Panc1 (cell line): ENCODE data around the gene MAB21L2. TPM values are rescaled to one million over a fixed set of nuclear protein-coding genes. Genes with fewer than 3 reads are reported as not detected.

Source experiments
- ATAC-seq: fragments of 200-7000 bp; cut with Tn5 transposase; 2 replicates; pipeline ENCODE4 v1.9.1; 2020; ENCODE audit warnings: mild to moderate bottlenecking, moderate library complexity
- BruUV-seq: library from RNA; stranded (reverse); fragments of 400-500 nt; replicated peaks from 2 replicates; lab custom pipeline; 2021; lab: Mats Ljungman, UMichigan
- CTCF ChIA-PET: fragments of 300-600 bp; sonication (Branson Sonifier 250); formaldehyde crosslinking; loops from one replicate; lab custom pipeline; 2022; ENCODE audit warnings: antibody characterized with exemption; lab: Charles Lee
- POLR2A ChIA-PET: fragments of 300-600 bp; sonication (Branson Sonifier 250); formaldehyde crosslinking; loops from one replicate; lab custom pipeline; 2022; ENCODE audit warnings: antibody characterized with exemption; lab: Charles Lee
- DNase-seq: peaks from one replicate; pipeline ENCODE4 v3.0.0-alpha.2; 2010; ENCODE audit warnings: low read depth, low spot score
- H3K27ac ChIP-seq: 2 replicates; pipeline ENCODE4 v1.5.1; 2011; ENCODE audit warnings: mild to moderate bottlenecking, low read length, inconsistent platforms
- H3K27me3 ChIP-seq: fragments of 200-500 bp; sonication (Bioruptor generic); 2 replicates; pipeline ENCODE4 v1.6.0; 2014; ENCODE audit warnings: low read length, inconsistent platforms; ENCODE audit not compliant: control insufficient read depth, insufficient read depth
- H3K36me3 ChIP-seq: fragments of 200-500 bp; sonication (Bioruptor generic); 2 replicates; pipeline ENCODE4 v1.5.1; 2014; ENCODE audit warnings: inconsistent platforms, mild to moderate bottlenecking, low read length, moderate library complexity; ENCODE audit not compliant: control insufficient read depth, insufficient read depth
- H3K4me1 ChIP-seq: 2 replicates; pipeline ENCODE4 v1.5.1; 2011; ENCODE audit warnings: inconsistent platforms, mild to moderate bottlenecking, low read length, moderate library complexity; ENCODE audit not compliant: control insufficient read depth, insufficient read depth
- H3K4me3 ChIP-seq, 2 experiments: 2 replicates each; pipeline ENCODE4 v1.5.1; 2011 to 2012; ENCODE audit warnings: low read depth in 2 of 2, low read length in 2 of 2, mild to moderate bottlenecking in 2 of 2, inconsistent platforms in 1 of 2, moderate library complexity in 1 of 2
- H3K9me3 ChIP-seq: fragments of 200-500 bp; sonication (Bioruptor generic); 2 replicates; pipeline ENCODE4 v1.5.1; 2014; ENCODE audit warnings: low read depth, mild to moderate bottlenecking, inconsistent platforms, low read length, moderate library complexity; ENCODE audit not compliant: control insufficient read depth, insufficient read depth
- POLR2AphosphoS5 ChIP-seq: IDR thresholded peaks from 2 replicates; pipeline ENCODE4 v1.6.1; 2012; ENCODE audit warnings: mild to moderate bottlenecking, low read depth, low read length, moderate library complexity
- SIN3A ChIP-seq: IDR thresholded peaks from 2 replicates; pipeline ENCODE4 v1.6.1; 2012; ENCODE audit warnings: low read depth, mild to moderate bottlenecking, low read length, moderate library complexity, borderline replicate concordance; ENCODE audit not compliant: insufficient read depth
- TCF7L2 ChIP-seq: IDR thresholded peaks from 2 replicates; pipeline ENCODE4 v1.6.1; 2011; ENCODE audit warnings: mild to moderate bottlenecking, low read depth, low read length, inconsistent platforms
- in situ Hi-C: cut with HindIII; loops from 2 replicates; pipeline ENCODE4 v1.10.0; 2016; ENCODE audit warnings: low sequenced_read_pairs, low pct_unique_long_range_greater_than_20kb
- intact Hi-C: fragments of 100-400 bp; cut with micrococcal nuclease; formaldehyde crosslinking; loops from one replicate; pipeline ENCODE4 v1.10.0; 2022; ENCODE audit not compliant: unreplicated experiment
- total RNA-seq: library from RNA; stranded (reverse); gene quantifications from one replicate; pipeline ENCODE4 v1.2.1, GENCODE V29; 2021; ENCODE audit not compliant: unreplicated experiment
- TF ChIP-seq, protein P1 (sequence below): fragments of 450-650 bp; IDR thresholded peaks from 2 replicates; pipeline ENCODE4 v1.5.1; 2017; ENCODE audit warnings: mild to moderate bottlenecking
- TF ChIP-seq, protein P2 (sequence below), 2 experiments: IDR thresholded peaks; 2 replicates each; pipeline ENCODE4 v1.6.1; 2011 to 2012; ENCODE audit warnings: low read depth in 2 of 2, control low read depth in 1 of 2, low read length in 1 of 2, mild to moderate bottlenecking in 1 of 2, moderate library complexity in 1 of 2; ENCODE audit not compliant: insufficient read depth in 1 of 2

MAB21L2 gene
- total RNA-seq, 1 experiment from 2014 or later, result not detected

DNA sequence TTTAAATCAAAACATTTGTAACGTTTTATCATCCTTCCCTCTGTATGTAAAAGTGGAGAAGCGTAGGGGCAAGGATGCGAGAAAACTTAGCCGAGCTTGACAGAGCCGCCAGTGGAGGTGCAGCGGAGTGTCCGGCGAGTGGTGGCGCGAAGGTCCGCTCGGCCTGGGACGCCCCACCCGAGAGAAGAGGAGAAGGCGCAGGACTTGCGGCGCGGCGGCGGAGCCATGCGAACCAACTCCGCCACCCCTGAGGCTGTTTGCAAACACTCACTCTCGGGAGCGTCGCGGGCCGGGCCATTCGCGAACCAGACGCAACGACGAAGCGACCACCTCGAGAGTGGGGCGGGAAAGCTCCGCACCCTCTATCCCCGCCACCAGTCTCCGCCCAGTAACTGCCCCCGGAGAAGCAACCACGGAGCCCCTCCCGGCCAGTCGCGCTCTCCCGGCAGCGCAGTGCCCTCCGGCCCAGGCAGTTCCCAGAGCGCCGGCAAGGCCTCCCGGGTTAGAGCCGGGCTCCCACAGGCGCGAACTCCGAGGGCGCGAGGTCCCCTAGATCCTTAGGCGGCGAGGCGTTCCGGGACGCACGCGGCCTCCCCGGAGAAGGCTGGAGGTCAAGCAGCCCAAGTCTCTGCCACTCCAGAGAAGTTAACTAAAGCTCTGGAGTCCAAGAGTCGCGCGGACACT, 2.3 kb upstream of the MAB21L2 start:
- ChIA-PET CTCF (interaction anchor here (0.5 kb wide), 1 partner anchor 207 kb away, joined by 5 read pairs; no protein-coding TSS in a partner anchor), POLR2A (no interaction called here)
- TF ChIP-seq, protein P1, sequence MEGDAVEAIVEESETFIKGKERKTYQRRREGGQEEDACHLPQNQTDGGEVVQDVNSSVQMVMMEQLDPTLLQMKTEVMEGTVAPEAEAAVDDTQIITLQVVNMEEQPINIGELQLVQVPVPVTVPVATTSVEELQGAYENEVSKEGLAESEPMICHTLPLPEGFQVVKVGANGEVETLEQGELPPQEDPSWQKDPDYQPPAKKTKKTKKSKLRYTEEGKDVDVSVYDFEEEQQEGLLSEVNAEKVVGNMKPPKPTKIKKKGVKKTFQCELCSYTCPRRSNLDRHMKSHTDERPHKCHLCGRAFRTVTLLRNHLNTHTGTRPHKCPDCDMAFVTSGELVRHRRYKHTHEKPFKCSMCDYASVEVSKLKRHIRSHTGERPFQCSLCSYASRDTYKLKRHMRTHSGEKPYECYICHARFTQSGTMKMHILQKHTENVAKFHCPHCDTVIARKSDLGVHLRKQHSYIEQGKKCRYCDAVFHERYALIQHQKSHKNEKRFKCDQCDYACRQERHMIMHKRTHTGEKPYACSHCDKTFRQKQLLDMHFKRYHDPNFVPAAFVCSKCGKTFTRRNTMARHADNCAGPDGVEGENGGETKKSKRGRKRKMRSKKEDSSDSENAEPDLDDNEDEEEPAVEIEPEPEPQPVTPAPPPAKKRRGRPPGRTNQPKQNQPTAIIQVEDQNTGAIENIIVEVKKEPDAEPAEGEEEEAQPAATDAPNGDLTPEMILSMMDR, result no peak
- TF ChIP-seq SIN3A (no peak), TCF7L2 (no peak), POLR2AphosphoS5 (no peak)
- TF ChIP-seq, protein P2, sequence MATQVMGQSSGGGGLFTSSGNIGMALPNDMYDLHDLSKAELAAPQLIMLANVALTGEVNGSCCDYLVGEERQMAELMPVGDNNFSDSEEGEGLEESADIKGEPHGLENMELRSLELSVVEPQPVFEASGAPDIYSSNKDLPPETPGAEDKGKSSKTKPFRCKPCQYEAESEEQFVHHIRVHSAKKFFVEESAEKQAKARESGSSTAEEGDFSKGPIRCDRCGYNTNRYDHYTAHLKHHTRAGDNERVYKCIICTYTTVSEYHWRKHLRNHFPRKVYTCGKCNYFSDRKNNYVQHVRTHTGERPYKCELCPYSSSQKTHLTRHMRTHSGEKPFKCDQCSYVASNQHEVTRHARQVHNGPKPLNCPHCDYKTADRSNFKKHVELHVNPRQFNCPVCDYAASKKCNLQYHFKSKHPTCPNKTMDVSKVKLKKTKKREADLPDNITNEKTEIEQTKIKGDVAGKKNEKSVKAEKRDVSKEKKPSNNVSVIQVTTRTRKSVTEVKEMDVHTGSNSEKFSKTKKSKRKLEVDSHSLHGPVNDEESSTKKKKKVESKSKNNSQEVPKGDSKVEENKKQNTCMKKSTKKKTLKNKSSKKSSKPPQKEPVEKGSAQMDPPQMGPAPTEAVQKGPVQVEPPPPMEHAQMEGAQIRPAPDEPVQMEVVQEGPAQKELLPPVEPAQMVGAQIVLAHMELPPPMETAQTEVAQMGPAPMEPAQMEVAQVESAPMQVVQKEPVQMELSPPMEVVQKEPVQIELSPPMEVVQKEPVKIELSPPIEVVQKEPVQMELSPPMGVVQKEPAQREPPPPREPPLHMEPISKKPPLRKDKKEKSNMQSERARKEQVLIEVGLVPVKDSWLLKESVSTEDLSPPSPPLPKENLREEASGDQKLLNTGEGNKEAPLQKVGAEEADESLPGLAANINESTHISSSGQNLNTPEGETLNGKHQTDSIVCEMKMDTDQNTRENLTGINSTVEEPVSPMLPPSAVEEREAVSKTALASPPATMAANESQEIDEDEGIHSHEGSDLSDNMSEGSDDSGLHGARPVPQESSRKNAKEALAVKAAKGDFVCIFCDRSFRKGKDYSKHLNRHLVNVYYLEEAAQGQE (IDR thresholded peaks at IDR 0.05; ENCODE audit: insufficient read depth in 1 of 2, low read depth in 2 of 2, low read length in 1 of 2), result no peak
- Histone ChIP-seq H3K9me3 (no peaks in the 10 kb centered on the region), H3K27me3 (no peaks in the 10 kb centered on the region), H3K36me3 (no peaks in the 10 kb centered on the region), H3K27ac (no peak overlapping the region), H3K4me3 (peak overlapping the region in 1 of 2 experiments; percentile 14; a peak in 1 of 4 replicates), H3K4me1 (no peaks in the 10 kb centered on the region)
- intact Hi-C loops, result no loop called here
- in situ Hi-C loops, result no loop called here
- no peak for DNase-seq
- no peak for ATAC-seq
- BruUV-seq, result no TSS peak

DNA sequence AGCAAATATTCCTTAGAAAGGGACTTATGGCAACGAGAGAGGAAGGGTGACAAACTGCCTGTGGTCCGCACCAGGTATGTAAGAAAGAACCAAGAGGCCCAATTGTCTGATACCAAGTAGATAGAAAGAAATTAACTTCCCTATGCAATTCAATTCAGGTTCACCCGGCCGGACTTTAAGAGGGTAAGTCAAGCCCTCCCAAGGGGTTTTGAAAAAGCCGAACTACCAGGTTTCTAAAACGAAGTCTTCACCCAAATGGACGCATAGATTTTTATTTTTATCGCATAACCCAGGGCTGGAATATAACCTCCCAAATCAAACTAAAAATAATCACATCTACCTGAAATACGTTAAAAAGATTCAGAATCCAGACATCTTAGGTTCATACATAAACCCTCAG, 1.6 kb upstream of the MAB21L2 start:
- H3K9me3 ChIP-seq, result no peaks in the 10 kb centered on the region
- no peak overlapping the region; a peak in 1 of 4 replicates for H3K4me3 ChIP-seq
- no peak for DNase-seq
- H3K4me1 ChIP-seq, result no peaks in the 10 kb centered on the region
- BruUV-seq, result no TSS peak
- intact Hi-C loops, result no loop called here
- no peaks in the 10 kb centered on the region for H3K36me3 ChIP-seq
- H3K27me3 ChIP-seq, result no peaks in the 10 kb centered on the region
- TF ChIP-seq POLR2AphosphoS5 (no peak), SIN3A (no peak), TCF7L2 (no peak)
- TF ChIP-seq, protein P1, result no peak
- TF ChIP-seq, protein P2 (IDR thresholded peaks at IDR 0.05; ENCODE audit: insufficient read depth in 1 of 2, low read depth in 2 of 2, low read length in 1 of 2), result no peak
- ChIA-PET POLR2A (no interaction called here), CTCF (no interaction called here)
- no peak overlapping the region for H3K27ac ChIP-seq
- in situ Hi-C loops, result no loop called here
- no peak for ATAC-seq
